Colonic mucosa (tissue), 4 donors: Measurements from ENCODE around the gene LST1. TPM values are rescaled to one million over a fixed set of nuclear protein-coding genes. Genes with fewer than 3 reads are reported as not detected.
"Not testable (repeated sequence)": the region's sequence is repeated elsewhere in the genome, so short reads cannot be mapped to it uniquely, and the experiment has no call there.

Source experiments
- DNase-seq: peaks from one replicate; pipeline ENCODE4 v3.0.0-alpha.2; 2020
- H3K27ac ChIP-seq: fragments of 200-600 bp; one replicate; pipeline ENCODE4 v1.8.0; 2021
- H3K27me3 ChIP-seq: fragments of 200-600 bp; one replicate; pipeline ENCODE4 v1.8.0; 2021
- H3K36me3 ChIP-seq: fragments of 200-600 bp; one replicate; pipeline ENCODE4 v1.8.0; 2021
- H3K4me1 ChIP-seq: fragments of 200-600 bp; one replicate; pipeline ENCODE4 v1.8.0; 2021; ENCODE audit warnings: mild to moderate bottlenecking
- H3K4me3 ChIP-seq: fragments of 200-600 bp; one replicate; pipeline ENCODE4 v1.8.0; 2021
- H3K9ac ChIP-seq, 2 donors: one replicate each; pipeline ENCODE4 v1.7.0; 2013; ENCODE audit warnings: control low read depth in 2 of 2, low read depth in 2 of 2, low read length in 2 of 2
- H3K9me3 ChIP-seq: fragments of 200-600 bp; one replicate; pipeline ENCODE4 v1.8.0; 2021
- CTCF ChIP-seq: fragments of 200-600 bp; IDR thresholded peaks from one replicate; pipeline ENCODE4 v1.8.0; 2022; ENCODE audit warnings: antibody characterized with exemption, mild to moderate bottlenecking
- intact Hi-C: fragments of 100-400 bp; cut with DNase I; formaldehyde crosslinking; loops from one replicate; pipeline ENCODE4 v1.14.1; 2022
- total RNA-seq, 2 donors: library from RNA; stranded (reverse); fragmentation: NEBNext Ultra II Directional in 1 of 2; extraction: Animal tissue kit (Norgen Biotek cat#: 25700) in 1 of 2; gene quantifications; one replicate each; pipeline ENCODE4 v1.2.1, GENCODE V29; 2021
- donor health status: healthy.
- donor health status: DM: no; HTN: no; CAD: no.
- donor health status: DM: no; HTN: no; CAD: no.

LST1 gene
- total RNA-seq, 2 donors from 2014 or later = 4.8 to 9.2 TPM

- Histone ChIP-seq H3K4me1 (peaks cover 8% of the 10 kb centered on the region), H3K27ac (peak overlapping the region; percentile 52), H3K4me3 (peak overlapping the region; percentile 35), H3K9me3 (no peaks in the 10 kb centered on the region), H3K27me3 (no peaks in the 10 kb centered on the region), H3K36me3 (no peaks in the 10 kb centered on the region), H3K9ac (peak overlapping the region; percentile 61 to 76)
- intact Hi-C loops = loop anchor here (2.0 to 10.0 kb wide), 2 partner anchors 51 to 53 kb away; partner anchors contain the start of gene MICB
- no peak for DNase-seq
- TF ChIP-seq CTCF = no peak
These were observed 38.1 kb upstream of the LST1 start for GRCh38 chr6:31547727-31548543.

DNA sequence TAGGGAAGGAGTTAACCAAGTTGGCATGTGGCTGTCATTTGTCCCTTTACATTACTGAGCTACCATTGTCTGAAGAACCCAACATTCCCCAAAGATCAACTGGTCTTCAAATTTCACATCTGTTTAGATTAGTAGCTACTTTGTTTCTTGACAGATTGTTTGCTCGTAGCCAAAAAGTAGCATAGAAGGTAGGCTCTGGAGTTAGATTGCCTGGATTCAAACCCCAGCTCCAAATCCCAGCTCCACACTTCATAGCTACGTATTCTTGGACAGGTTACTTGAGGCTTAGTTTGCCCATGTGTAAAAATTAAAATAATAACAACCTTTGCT, 37.6 kb upstream of the LST1 start:
- Histone ChIP-seq H3K27ac (no peak overlapping the region), H3K9me3 (no peaks in the 10 kb centered on the region), H3K36me3 (no peaks in the 10 kb centered on the region), H3K9ac (no peak overlapping the region), H3K27me3 (no peaks in the 10 kb centered on the region), H3K4me1 (peaks cover 8% of the 10 kb centered on the region), H3K4me3 (no peak overlapping the region)
- intact Hi-C loops = loop anchor here (10.0 kb wide), 1 partner anchor 54 kb away; the partner anchor contains the start of gene MICB
- TF ChIP-seq CTCF = no peak
- DNase-seq = no peak

- H3K27me3 ChIP-seq, H3K4me1 ChIP-seq, H3K4me3 ChIP-seq, H3K27ac ChIP-seq, H3K9ac ChIP-seq, H3K36me3 ChIP-seq, H3K9me3 ChIP-seq, intact Hi-C loops: not testable (repeated sequence)
- peak; percentile 59 for DNase-seq
These were observed 34.7 kb upstream of the LST1 start for GRCh38 chr6:31551371-31551770.

DNA sequence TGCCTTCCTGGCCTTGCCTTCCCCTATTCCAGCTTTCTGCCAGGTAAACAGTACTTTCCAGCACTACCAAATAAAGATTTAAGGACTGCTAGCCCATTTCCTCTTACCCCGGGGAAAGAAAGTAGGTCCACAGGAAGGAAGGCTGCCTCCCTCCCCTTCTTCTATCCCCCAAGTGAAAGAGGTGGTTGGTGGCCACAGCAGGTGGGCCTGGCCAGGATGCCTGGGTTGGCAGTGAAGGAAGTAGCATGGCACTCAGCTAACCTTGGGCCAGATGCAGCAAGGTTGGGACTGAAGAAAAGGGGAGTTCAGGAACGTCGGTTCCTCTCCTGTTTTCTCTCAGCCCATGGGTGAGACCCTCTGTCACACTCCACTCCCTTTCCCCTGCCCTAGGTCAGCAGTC, 29.8 kb upstream of the LST1 start:
- no peaks in the 10 kb centered on the region for H3K27me3 ChIP-seq
- TF ChIP-seq CTCF = no peak
- no peak overlapping the region for H3K27ac ChIP-seq
- H3K9me3 ChIP-seq = no peaks in the 10 kb centered on the region
- DNase-seq = no peak
- intact Hi-C loops = no loop called here
- H3K4me3 ChIP-seq = no peak overlapping the region
- H3K4me1 ChIP-seq = no peaks in the 10 kb centered on the region
- H3K9ac ChIP-seq = no peak overlapping the region
- H3K36me3 ChIP-seq = no peaks in the 10 kb centered on the region

GRCh38 chr6:31557443-31558317, 28.4 kb upstream of the LST1 start:
- Histone ChIP-seq H3K4me3 (no peak overlapping the region), H3K9me3 (no peaks in the 10 kb centered on the region), H3K4me1 (no peaks in the 10 kb centered on the region), H3K9ac (no peak overlapping the region), H3K27ac (peak overlapping the region; percentile 36), H3K36me3 (no peaks in the 10 kb centered on the region), H3K27me3 (no peaks in the 10 kb centered on the region)
- no peak for DNase-seq
- TF ChIP-seq CTCF = no peak
- intact Hi-C loops = no loop called here

GRCh38 chr6:31558318-31558625, 27.8 kb upstream of the LST1 start:
- intact Hi-C loops = no loop called here
- no peaks in the 10 kb centered on the region for H3K27me3 ChIP-seq

More at GRCh38 chr6:31558318-31558625, 27.8 kb upstream of the LST1 start:
- no peak for TF ChIP-seq CTCF
- Histone ChIP-seq H3K4me1 (no peaks in the 10 kb centered on the region), H3K4me3 (no peak overlapping the region), H3K36me3 (no peaks in the 10 kb centered on the region), H3K27ac (peak overlapping the region; percentile 36), H3K9me3 (no peaks in the 10 kb centered on the region), H3K9ac (no peak overlapping the region)
- DNase-seq = no peak
